Hematopoietic multipotent progenitor cell (in vitro differentiated cells): ENCODE data around the gene BRI3. TPM values are rescaled to one million over a fixed set of nuclear protein-coding genes. Genes with fewer than 3 reads are reported as not detected.

Experiments used
- DNase-seq, 3 donors: peaks; one replicate each; pipeline ENCODE4 v3.0.0-alpha.2; 2011 to 2015; ENCODE audit warnings: low read depth in 2 of 3, low spot score in 2 of 3
- total RNA-seq: library from RNA; depleted of rRNA; stranded (reverse); fragments of >200 nt; gene quantifications from one replicate; pipeline ENCODE4 v1.2.3, GENCODE V29; 2012

BRI3 gene, protein sequence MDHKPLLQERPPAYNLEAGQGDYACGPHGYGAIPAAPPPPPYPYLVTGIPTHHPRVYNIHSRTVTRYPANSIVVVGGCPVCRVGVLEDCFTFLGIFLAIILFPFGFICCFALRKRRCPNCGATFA
- total RNA-seq: 30.2 TPM

DNA sequence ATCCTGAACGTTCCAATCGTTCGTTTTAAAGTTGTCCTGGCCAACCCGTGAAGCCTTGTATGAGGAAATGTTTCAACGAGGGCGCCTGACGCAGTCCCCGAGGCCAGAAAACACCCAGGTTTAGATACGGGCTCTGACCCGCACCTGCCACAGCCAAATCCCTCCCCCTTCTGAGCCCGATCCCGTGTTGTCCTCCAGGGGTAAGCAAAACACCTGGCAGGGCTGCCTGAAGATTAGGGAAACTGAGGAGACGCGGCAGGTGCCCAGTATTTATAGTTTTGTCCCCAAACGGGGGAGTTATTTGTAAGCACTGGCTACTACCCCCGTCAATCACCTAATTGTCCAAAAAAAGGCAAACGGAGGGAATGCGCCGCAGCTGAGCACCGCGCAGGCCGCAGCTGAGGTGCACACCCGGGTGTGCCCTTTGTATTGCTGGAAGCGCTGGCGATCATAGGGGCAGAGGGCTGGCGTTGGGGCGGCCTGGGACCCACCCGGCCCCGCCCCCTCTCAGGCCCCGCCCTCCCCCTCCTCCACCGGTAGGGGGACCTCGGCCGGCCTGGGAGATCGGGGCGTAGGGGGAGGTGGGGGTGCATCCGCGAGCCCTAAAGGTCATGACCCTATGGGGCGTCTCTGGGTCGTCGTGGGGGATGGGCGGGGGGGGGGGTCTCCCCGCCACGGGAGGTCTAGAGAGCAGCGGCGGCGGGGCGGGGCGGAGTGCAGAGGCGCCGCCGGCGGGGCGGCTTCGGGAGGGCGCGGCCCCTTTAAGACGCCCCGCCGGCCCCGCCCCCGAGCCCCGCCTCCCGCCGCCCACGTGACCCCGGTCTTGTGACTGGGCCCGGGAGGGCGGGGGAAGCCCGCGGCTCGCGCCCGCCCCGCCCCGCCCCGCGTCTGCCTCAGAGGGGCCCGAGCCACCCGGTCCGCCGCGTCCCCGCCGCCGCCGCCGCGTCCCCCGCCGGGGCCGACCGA is at the start of gene BRI3:
Gene BRI3, plus strand, starts transcription at position 896 of the 966 bp plus-strand sequence. CDS start 110 bp downstream, outside the sequence.
- DNase-seq: peak; percentile 75 to 93 (median 88)

DNA sequence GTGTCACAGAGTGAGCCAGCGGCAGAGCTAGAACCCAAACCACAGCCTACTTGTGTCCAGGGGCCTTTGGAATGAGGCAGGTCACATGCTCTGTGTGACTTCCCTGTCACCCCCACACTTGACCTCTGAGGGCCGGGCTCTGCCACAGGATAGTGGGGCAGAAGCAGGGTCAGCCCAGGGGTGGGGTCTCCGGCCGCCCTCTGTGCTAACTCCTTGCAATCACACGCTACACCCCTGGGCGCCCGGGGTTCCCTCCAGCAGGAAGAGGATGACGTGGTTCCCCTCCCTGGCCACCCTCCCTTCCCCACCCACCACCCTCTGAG is 49.3 kb upstream of the BRI3 start:
- DNase-seq: no peak

DNA sequence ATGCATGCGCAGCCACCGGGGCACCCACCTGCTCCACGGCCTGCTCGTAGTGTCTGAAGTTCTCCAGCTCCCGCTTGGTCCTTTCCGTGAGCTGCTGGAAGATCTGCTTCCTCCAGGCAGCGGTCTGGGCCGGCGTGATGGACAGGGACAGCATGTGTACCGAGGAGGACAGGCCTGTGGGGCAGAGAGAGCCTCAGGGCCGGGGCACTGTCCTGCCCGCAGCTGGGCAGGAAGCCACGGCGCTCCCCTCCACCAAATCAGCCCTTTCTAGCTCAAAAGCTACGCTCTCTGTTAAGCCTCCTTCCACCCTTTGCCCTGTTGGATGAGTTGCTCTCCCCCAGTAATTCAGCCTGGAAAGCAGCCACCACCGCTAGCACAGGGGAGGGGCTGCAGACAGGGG is 48.7 kb upstream of the BRI3 start:
- DNase-seq: no peak

DNA sequence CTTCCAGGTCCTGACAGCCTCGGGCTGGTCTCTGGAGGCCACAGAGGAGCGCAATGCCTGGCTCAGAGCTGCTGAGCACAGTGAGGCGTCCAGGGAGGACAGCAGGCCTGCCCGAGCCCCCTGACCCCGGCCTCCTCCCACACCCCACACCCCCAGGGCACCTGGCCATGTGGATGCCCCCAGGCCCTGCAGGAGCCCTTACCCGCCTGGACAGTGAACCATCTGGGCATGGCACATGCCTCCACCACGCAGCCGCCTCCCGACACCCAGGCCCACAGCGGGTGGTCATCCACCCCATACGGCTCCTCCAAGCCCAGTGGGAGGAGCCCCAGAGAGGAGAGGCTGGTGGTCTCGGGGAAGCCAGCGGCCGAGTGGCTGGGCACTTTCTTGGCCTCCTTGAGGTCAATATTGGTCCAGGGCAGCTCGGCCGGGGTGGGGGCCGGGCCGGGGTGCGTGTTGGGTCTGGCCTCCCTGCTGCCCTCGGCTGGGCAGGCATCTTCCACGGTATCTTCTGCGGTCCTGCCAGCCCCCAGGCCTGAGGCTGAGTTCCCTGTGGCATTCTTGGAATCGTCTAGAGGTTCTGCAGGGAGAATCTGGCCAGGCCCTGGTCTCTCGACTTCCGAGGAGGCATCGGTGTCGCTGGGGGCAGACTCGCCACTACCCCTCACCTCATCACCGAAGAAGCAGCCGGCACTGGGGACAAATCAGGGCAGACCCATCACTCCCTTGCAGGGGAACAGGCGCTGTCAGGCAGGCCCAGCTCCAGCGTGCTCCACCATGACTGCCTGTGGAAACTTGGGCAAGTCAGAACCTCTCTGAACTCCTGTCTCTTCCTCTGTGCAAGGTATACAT is 48.0 kb upstream of the BRI3 start:
- no peak for DNase-seq

DNA sequence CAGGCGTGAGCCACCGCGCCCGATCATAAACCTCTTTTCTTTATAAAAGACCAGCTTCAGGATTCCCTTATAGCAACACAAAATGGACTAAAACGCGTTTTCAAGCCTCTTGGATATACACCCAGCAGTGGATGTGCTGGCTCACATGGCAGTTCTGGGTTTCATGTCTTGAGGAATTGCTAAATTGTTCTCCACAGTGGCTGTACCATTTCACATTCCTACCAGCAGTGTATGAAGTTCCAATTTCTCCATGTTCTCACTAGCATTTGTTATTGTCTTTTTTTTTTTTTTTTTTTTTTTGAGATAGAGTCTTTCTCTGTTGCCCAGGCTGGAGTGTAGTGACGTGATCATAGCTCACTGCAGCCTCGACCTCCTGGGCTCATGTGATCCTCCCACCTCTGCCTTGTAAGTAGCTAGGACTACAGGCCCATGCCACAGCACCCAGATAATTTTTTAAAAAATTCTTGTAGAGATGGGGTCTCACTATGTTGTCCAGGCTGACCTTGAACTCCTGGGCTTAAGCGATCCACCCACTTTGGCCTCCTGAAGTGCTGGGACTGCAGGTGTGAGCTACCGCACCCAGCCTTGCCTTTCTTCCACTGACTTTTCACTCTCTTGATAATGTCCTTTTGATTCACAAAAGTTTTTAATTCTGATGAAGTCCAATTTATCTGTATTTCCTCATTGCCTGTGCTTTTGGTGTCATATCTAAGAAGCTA is 46.9 kb upstream of the BRI3 start:
- no peak for DNase-seq

DNA sequence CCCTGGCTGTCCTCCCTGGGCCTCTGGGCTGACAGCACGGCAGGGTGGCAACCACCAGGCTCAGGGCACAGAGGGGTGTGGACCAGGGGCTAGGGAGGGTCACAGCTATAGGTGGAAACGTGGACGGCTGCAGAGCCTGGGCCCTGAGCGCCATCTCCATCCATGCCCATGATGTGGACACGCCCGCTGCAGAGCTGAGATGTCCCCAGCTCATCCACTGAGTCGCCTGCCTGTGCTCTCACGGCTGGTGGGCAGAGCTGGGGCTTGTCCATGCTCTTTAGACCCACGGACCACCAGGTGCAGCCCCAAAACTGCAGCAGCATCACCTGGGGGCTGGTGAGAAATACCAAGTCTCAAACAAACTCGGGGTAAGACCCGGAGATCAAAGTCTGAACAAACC is 45.6 kb upstream of the BRI3 start:
- DNase-seq: no peak

DNA sequence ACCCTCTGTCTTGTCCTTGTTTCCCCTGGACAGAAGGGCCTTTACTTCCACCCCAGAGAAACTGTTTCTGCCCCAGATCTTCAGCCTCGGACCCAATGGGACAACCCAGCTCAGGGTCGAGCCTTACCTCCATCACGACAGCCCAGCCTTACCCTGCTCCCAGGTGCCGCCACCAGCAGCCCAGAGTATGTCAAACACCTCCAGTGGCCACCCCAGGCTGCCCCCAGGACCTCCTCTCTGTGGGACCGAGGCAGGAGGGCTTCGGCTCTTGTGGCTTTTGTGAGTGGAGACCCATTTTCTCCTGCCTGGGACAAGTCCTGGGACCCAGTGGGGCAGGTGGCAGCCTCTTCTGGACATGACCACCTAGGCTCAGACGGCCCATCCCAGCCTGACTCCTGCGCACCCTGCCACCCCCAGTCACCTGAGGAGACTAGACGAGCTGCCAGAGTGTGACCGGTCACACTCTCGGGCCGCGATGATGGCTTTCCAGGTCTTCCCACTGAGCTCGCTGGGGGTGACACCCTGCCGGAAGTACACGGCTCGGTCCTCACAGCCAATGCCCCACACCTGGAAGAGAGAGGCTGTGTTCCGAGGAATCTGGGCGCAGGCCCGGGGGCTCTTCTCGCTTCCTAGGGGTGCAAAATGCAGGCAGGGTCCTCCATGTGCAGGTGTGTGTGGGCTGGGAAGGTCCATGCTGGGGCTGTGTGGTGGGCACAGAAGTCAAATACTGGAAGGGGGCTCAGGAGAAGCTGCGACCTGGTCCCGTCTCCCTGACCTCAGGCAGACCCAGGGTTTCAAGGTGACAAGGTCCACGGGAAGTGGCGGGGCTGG is 44.9 kb upstream of the BRI3 start:
- DNase-seq: no peak

DNA sequence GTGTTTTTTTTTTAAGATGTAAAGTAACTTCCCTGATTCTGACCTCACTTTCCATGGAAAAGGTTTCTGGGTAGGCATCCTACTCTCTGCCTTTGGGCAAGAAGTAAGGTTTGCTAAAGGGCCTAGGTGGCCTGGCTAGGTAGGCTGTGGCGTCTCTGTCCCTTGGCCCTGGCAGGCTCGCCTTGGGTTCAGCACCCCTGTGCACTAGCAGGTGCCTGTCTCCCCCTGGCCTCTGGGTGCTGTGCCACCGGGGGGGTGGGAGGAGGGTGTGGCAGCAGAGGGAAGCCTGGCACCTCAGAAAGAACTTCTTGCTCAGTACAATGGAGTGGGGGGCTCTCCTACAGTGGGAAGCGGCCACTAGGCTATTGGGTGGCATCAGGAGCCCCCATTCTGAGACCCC is 43.4 kb upstream of the BRI3 start:
- no peak for DNase-seq

DNA sequence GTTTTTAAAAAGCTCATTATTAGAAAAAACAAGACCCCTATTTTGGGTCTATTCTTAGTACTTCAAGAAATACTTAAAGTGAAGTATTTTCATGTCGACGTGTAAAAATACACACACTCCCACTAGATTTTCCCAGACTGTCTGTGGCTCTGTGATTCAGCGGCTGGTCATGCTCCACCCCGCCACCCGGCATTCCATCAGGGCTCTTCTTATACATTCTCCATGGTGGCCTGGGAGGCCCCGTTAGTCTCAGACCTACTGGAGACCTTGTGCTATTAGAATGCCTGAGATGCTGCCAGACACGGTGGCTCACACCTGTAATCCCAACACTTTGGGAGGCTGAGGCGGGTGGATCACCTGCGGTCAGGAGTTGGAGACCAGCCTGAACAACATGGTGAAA is 42.5 kb upstream of the BRI3 start:
- DNase-seq: no peak

DNA sequence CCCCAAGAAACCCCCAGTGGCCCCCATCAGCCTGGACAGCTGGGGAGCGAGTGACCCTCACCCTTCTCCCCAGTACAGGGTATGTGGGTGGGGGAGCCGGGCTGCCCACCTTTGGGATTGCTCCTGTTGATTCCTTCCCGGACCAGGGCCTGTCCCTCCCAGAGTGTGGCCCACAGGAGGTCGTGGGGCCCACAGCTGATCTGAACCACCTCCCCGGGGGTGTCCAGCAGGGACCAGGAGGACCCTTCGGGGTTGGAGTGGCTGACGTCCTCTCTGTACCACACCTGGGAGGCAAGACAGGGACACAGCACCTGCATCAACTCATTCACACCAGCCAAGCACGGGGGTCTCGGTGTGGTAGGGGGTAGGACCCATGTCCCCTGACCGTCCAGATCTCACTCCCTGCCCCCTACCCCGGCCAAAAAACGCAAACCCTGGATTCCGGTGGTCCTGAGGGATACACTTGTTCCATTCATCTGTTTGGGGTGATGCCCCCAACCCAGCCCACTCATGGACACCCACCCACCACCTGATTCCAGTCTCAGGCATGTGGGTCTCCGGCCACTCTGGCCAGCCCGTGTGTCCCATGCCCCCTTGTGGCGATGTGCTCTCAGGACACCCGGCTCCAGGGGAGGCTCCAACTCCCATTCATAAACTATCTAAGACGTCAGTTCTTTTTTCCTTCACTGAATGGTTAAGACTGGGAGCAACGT is 40.4 kb upstream of the BRI3 start:
- DNase-seq: peak in 1 of 3 donors; percentile 25

DNA sequence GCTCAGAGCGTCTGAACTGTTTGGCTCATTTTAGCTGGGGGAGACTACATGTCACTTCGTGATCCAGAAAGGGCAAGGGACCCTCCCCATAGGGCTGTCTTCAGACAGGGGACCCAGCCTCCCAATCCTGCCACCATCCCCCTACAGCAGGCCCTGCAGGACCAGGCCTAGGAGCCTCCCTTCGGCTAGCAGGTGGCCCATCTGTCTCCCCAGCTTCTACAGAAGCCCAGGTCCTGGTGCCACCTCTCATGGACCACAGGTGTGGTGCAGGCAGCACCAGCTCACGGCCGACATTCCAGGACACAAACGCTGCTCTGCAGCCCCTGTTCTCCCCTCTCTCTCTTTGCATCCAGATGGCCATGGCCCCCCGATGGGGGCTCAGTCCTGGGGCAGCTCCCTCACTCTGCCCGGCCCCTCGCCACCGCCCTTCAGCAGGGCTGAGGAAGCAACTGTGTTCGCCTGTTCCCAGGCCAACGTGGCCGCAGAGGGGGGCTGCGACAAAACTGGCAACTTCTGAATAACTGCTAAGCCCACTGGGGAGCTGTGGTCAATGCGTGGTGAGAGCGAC is 39.7 kb upstream of the BRI3 start:
- DNase-seq: no peak

DNA sequence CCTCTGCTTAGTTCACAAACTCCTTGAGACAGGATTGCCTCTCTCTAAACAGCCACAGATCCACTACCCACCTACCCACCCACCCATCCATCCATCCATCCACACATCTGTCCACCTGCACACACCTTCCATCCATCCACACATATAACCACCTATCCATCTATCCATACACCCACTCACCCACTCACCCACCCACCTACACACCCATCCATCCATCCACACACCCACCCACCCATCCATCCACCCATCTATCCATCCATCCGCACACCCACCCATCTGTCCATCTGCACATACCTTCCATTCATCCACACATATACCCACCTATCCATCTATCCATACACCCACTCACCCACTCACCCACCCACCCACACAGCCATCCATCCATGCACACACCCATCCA is 39.1 kb upstream of the BRI3 start:
- DNase-seq: no peak

DNA sequence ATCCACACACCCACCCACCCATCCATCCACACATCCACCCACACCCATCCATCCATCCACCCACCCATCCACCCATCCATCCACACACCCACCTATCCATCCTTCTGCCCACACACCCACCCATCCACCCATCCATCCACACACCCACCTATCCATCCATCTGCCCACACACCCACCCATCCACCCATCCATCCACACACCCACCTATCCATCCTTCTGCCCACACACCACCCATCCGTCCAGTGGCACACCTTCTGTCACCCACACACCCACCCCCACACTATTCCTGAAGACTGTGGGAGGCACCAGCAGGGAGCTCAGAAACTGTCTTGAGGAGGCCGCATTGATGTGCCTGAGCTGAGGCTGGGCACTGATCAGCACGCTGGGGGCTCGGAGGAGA is 38.6 kb upstream of the BRI3 start:
- DNase-seq: no peak

DNA sequence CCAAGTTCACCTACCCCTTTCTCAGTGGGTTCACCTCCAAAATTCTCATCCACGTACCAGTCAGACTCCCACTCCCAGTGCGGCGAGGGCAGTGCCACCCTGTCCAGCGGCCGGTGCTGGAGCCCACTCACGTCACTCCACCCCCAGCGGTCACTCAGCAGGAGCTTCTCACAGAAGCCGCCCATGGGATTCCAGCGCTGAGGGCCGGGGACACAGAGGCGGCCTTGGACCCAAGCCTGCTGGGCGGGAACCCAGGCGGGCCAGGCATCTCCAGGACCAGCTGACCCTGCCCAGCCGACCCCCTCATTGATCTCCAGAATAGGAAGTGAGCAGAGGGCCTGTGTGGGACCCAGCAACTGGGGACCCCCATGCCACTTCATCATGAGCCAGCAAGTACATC is 36.6 kb upstream of the BRI3 start:
- no peak for DNase-seq

DNA sequence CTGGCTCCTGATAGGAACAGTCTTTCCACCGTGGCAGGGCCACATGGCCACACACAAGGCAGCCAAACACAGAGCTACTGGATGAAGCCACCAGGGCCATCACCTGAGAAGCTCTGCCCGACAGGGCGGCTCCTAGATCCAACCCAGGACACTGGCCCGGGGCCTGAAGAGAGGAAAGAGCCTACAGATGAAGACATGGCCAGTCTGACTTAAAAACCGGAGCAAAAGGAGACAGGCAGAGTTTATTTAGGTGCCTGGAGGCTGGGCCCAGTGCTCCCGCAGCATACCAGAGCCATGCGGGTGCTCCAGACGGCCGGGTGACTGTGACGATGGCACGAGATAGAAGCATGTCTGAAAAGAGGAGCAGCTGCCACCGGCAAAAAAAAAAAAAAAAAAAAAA is 33.3 kb upstream of the BRI3 start:
- no peak for DNase-seq

DNA sequence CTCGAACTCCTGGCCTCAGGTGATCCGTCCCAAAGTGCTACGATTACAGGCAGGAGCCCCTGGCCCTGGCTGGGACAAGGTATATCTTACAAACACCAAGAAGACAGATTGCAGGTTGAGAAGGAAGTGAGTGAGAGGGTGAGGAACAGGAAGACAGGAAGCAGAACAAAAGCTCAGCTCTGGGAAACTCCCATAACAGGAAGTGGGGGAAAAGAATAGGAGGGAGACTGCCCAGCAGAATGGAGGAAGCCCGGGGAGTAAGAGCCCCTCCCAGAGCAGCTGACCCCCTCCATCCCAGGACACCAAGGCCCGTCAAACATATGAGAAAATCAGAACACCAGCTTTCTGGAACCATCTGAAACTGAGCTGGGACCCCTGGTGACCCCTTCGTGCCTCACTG is 32.4 kb upstream of the BRI3 start:
- DNase-seq: no peak

DNA sequence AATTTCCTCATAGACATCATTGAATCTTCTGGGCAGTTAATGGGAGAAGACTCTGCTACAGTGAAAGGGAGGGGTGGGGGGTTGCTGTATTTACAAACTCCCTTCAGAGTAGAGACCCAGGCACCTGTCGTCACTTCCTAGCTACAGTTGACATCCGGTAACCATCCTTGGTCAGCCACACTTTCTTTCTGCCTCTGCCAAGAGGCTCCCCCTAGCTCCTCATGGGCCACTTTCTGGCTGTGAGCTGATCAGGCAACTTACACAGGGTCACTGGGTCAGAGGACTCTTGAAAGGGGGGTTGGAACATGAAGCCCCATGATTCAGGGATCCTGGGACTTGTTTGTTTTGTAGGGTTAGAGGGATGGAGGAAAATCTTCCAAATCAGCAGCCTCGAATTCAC is 30.7 kb upstream of the BRI3 start:
- DNase-seq: peak in 1 of 3 donors; percentile 23

DNA sequence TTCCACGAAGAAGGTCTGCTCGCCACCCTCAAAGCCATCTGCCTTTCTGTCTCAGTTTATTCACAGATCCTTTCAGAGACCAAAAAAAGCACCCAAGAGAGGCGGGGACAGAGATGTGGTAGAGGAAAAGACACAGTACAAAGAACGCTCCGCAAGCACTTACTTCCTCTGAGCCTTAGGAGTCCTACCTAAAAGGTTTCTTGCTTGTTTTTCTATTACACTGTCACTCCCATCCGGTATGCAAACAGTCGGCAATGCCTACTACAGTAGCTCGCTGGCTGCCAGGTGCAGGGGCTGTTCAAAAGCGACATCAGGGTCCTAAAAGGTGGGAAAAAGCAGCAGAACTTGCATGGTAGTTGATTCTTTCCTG is 30.3 kb upstream of the BRI3 start:
- peak in 2 of 3 donors; percentile 28 to 33 for DNase-seq
